HepG2 (cell line): Measurements from ENCODE around the gene PCDHGA9. TPM values are rescaled to one million over a fixed set of nuclear protein-coding genes. Genes with fewer than 3 reads are reported as not detected.

Source experiments
- ATAC-seq: fragments of 200-7000 bp; cut with Tn5 transposase; 3 replicates; pipeline ENCODE4 v1.9.1; 2020; ENCODE audit warnings: mild to moderate bottlenecking, moderate library complexity
- BruUV-seq: library from RNA; stranded (reverse); fragments of 400-500 nt; replicated peaks from 2 replicates; lab custom pipeline; 2021; lab: Mats Ljungman, UMichigan
- CTCF ChIA-PET: fragments of 300-600 bp; formaldehyde crosslinking; extraction: SDS; loops from one replicate; lab custom pipeline; 2021; ENCODE audit warnings: low total read pairs, inconsistent platforms, low intra/inter-chr PET ratio; lab: Yijun Ruan, JAX
- POLR2A ChIA-PET: fragments of 350-600 bp; sonication (Branson Sonifier 250); formaldehyde crosslinking; loops from one replicate; lab custom pipeline; 2020; ENCODE audit warnings: antibody characterized with exemption, inconsistent platforms; lab: Yijun Ruan, JAX
- DNase-seq: peaks from one replicate; pipeline ENCODE4 v3.0.0-alpha.2; 2015; ENCODE audit warnings: low spot score
- FAIRE-seq: peaks from 3 replicates; lab custom pipeline; 2011; peaks lifted over from hg19 to GRCh38; lab: Jason Lieb, UNC
- H2AFZ ChIP-seq: one replicate; pipeline ENCODE4 v1.6.1; 2011; ENCODE audit warnings: low read length, inconsistent platforms
- H3K27ac ChIP-seq: fragments of 300-600 bp; 3 replicates; pipeline ENCODE4 v1.8.0; 2011; ENCODE audit warnings: mixed run types, mild to moderate bottlenecking, mixed read lengths, low read length, inconsistent platforms; ENCODE audit not compliant: insufficient read depth; ENCODE audit errors: extremely low read length
- H3K27me3 ChIP-seq, 2 experiments: fragments of 200-600 bp in 1 of 2; 2 replicates in 1 of 2; 3 replicates in 1 of 2; pipeline versions ENCODE4 v1.6.0 to v1.8.0; 2011; ENCODE audit warnings: low read length in 2 of 2, mild to moderate bottlenecking in 2 of 2, moderate library complexity in 2 of 2, inconsistent platforms in 1 of 2; ENCODE audit not compliant: insufficient read depth in 2 of 2, control insufficient read depth in 1 of 2
- H3K36me3 ChIP-seq, 2 experiments: fragments of 200-600 bp in 1 of 2; replicated peaks in 1 of 2; 2 replicates in 1 of 2; 3 replicates in 1 of 2; pipeline versions ENCODE4 v1.5.1 to v1.8.0; 2011; ENCODE audit warnings: low read length in 2 of 2, inconsistent platforms in 1 of 2; ENCODE audit not compliant: insufficient read depth in 2 of 2, control insufficient read depth in 1 of 2
- H3K4me1 ChIP-seq: 2 replicates; pipeline ENCODE4 v1.5.1; 2012; ENCODE audit warnings: low read length, inconsistent platforms; ENCODE audit not compliant: insufficient read depth
- H3K4me2 ChIP-seq: 2 replicates; pipeline ENCODE4 v1.6.0; 2011; ENCODE audit warnings: low read depth, low read length, inconsistent platforms
- H3K4me3 ChIP-seq, 3 experiments: fragments of 200-600 bp in 1 of 3; sonication (generic), shearing (Covaris generic) in 1 of 3; replicated peaks in 1 of 3; 2 replicates each; pipeline ENCODE4 v1.5.1; 2011 to 2016; ENCODE audit warnings: low read length in 3 of 3, inconsistent platforms in 2 of 3, low read depth in 2 of 3, mild to moderate bottlenecking in 2 of 3, control low read depth in 1 of 3, mixed read lengths in 1 of 3; ENCODE audit not compliant: insufficient read depth in 1 of 3
- H3K79me2 ChIP-seq: one replicate; pipeline ENCODE4 v1.6.1; 2011; ENCODE audit warnings: low read length, inconsistent platforms; ENCODE audit not compliant: insufficient read depth
- H3K9ac ChIP-seq: 2 replicates; pipeline ENCODE4 v1.6.0; 2011; ENCODE audit warnings: mild to moderate bottlenecking, low read depth, low read length, inconsistent platforms; ENCODE audit not compliant: insufficient read depth
- H3K9me3 ChIP-seq: 2 replicates; pipeline ENCODE4 v1.5.1; 2012; ENCODE audit warnings: mild to moderate bottlenecking, low read length
- H4K20me1 ChIP-seq: 2 replicates; pipeline ENCODE4 v1.6.0; 2011; ENCODE audit warnings: inconsistent platforms, mild to moderate bottlenecking, low read length, moderate library complexity; ENCODE audit not compliant: insufficient read depth
- CAMTA2 ChIP-seq: sonication (generic); formaldehyde crosslinking; IDR thresholded peaks from 2 replicates; pipeline ENCODE4 v1.4.0; 2020; ENCODE audit warnings: mild to moderate bottlenecking, missing genetic modification reagents, borderline replicate concordance
- CTCF ChIP-seq: sonication (generic); formaldehyde crosslinking; IDR thresholded peaks from 2 replicates; pipeline ENCODE4 v1.5.0; 2020; ENCODE audit warnings: mild to moderate bottlenecking, missing genetic modification reagents, moderate library complexity
- MTERF4 ChIP-seq: sonication (generic); formaldehyde crosslinking; IDR thresholded peaks from 2 replicates; pipeline ENCODE4 v1.8.0; 2023; ENCODE audit warnings: mild to moderate bottlenecking, missing genetic modification reagents
- PRPF4 ChIP-seq: fragments of 200-400 bp; formaldehyde crosslinking; IDR thresholded peaks from 2 replicates; pipeline ENCODE4 v1.6.1; 2016; ENCODE audit warnings: low read length, low read depth; ENCODE audit not compliant: poor library complexity, severe bottlenecking
- STAG1 ChIP-seq: sonication (generic); formaldehyde crosslinking; IDR thresholded peaks from 2 replicates; pipeline ENCODE4 v1.4.0; 2020; ENCODE audit warnings: missing genetic modification reagents
- ZSCAN30 ChIP-seq: sonication (generic); formaldehyde crosslinking; IDR thresholded peaks from 2 replicates; pipeline ENCODE4 v1.5.0; 2020; ENCODE audit warnings: mild to moderate bottlenecking, missing genetic modification reagents
- WGBS: methylation state at CpG from one replicate; pipeline ENCODE4 v1.1.6; 2017; ENCODE audit warnings: low lambda C conversion rate; 5-methylcytosine and 5-hydroxymethylcytosine counted together
- in situ Hi-C: cut with HindIII; loops from 2 replicates; pipeline ENCODE4 v1.10.0; 2017; ENCODE audit warnings: low pct_unique_long_range_greater_than_20kb; ENCODE audit not compliant: extremely low pct_ligation_motif_present
- intact Hi-C: fragments of 100-400 bp; cut with micrococcal nuclease; formaldehyde crosslinking; loops from one replicate; pipeline ENCODE4 v1.10.0; 2022; ENCODE audit not compliant: unreplicated experiment
- polyA plus RNA-seq, 8 experiments: library from polyadenylated mRNA; depleted of rRNA in 3 of 8; stranded (reverse) in 7 of 8; unstranded in 1 of 8; fragments of >200 nt; fragmentation: Illumina TruSeq in 4 of 8; extraction: Trizol in 4 of 8; gene quantifications; 2 replicates each; pipeline versions ENCODE4 v1.2.1 to v1.2.3, GENCODE V29; 2011 to 2016; ENCODE audit warnings: low read depth in 4 of 8, missing spikeins in 1 of 8, mixed read lengths in 1 of 8; ENCODE audit not compliant: insufficient read depth in 1 of 8
- total RNA-seq, 5 experiments: library from RNA; depleted of rRNA; stranded (reverse); fragments of >200 nt; fragmentation: Illumina TruSeq; extraction: Trizol; gene quantifications; 2 replicates each; pipeline ENCODE4 v1.2.3, GENCODE V29; 2016; ENCODE audit warnings: low read depth in 1 of 5

PCDHGA9 gene
- total and polyA plus RNA-seq, 2 of the 13 experiments (the other 11 are each of a cell fraction or from before 2014, with no cell fraction given) = 0.09 to 0.38 TPM

- peaks cover 30% of the 10 kb centered on the region for H3K9me3 ChIP-seq
- no peaks in the 10 kb centered on the region for H3K27me3 ChIP-seq
- TF ChIP-seq PRPF4 (no peak), ZSCAN30 (CRISPR knock-in tag) (no peak), STAG1 (CRISPR knock-in tag) (peak; percentile 30), CTCF (CRISPR knock-in tag) (peak; percentile 60), CAMTA2 (CRISPR knock-in tag) (no peak), MTERF4 (CRISPR knock-in tag) (no peak)
- intact Hi-C loops (no loop called here), in situ Hi-C loops (no loop called here)
- WGBS = 76% methylated on average over 39 of the region's 42 CpGs
- H3K9ac ChIP-seq = no peak within 1 kb of the TSS
- H4K20me1 ChIP-seq = no peaks in the 10 kb centered on the region
- FAIRE-seq (no peak), ATAC-seq (no peak), DNase-seq (no peak)
- no peaks in the 10 kb centered on the region for H3K36me3 ChIP-seq
- H3K4me3 ChIP-seq = no peak within 1 kb of the TSS
- H3K79me2 ChIP-seq = no peaks in the 10 kb centered on the region
- CTCF ChIA-PET = interaction anchor here (1.4 kb wide), 1 partner anchor 104 kb away, joined by 8 read pairs; no protein-coding TSS in a partner anchor
- no TSS peak for BruUV-seq
- H3K4me2 ChIP-seq = no peak within 1 kb of the TSS
- H2AFZ ChIP-seq = no peak within 1 kb of the TSS
- no peaks in the 10 kb centered on the region for H3K4me1 ChIP-seq
- POLR2A ChIA-PET = no interaction called here
- H3K27ac ChIP-seq = no peak within 1 kb of the TSS
Measured at GRCh38 chr5:141420855-141421488, 18.4 kb downstream of the PCDHGA9 start, which contains the start of gene PCDHGA11. TSS of gene PCDHGA11 (plus strand) at chr5:141421051. CDS start at chr5:141421228, 177 bp downstream.
